Measurements from ENCODE around the gene MIER2. TPM values are rescaled to one million over a fixed set of nuclear protein-coding genes. Genes with fewer than 3 reads are reported as not detected.

MIER2 gene
- total and polyA plus RNA-seq, 7 donors: 6.6 to 31.9 (median 12.3) TPM

- Histone ChIP-seq H3K27me3 (peaks cover 3 to 38% (median 13%) of the 10 kb centered on the region in 3 donors), H3K4me1 (no peaks in the 10 kb centered on the region), H3K27ac (no peak overlapping the region), H3K4me3 (no peak overlapping the region), H3K36me3 (no peaks in the 10 kb centered on the region), H3K9me3 (no peaks in the 10 kb centered on the region)
- intact Hi-C loops (cut with DNase I): no loop called here
- TF ChIP-seq POLR2AphosphoS5 (IDR thresholded peaks at IDR 0.05): no peak
- no peak for DNase-seq
- WGBS, 2 donors: 62 to 76% methylated on average over 13 of the region's 13 CpGs
These were observed 62.1 kb downstream of the MIER2 start for GRCh38 chr19:282501-282900.

GRCh38 chr19:281992-282391, 62.6 kb downstream of the MIER2 start:
- H3K36me3 ChIP-seq: no peaks in the 10 kb centered on the region

GRCh38 chr19:281156-281853, 63.3 kb downstream of the MIER2 start:
- H3K4me3 ChIP-seq: no peak overlapping the region
- no peaks in the 10 kb centered on the region for H3K36me3 ChIP-seq
- peaks cover 4 to 48% (median 18%) of the 10 kb centered on the region in 3 donors for H3K27me3 ChIP-seq
- no peak for DNase-seq
- TF ChIP-seq EP300 (IDR thresholded peaks at IDR 0.05): no peak
- no peak for TF ChIP-seq POLR2A (IDR thresholded peaks at IDR 0.05)
- TF ChIP-seq POLR2AphosphoS5 (IDR thresholded peaks at IDR 0.05): no peak
- no peak for TF ChIP-seq CTCF (IDR thresholded peaks at IDR 0.05)
- no peaks in the 10 kb centered on the region for H3K9me3 ChIP-seq
- H3K4me1 ChIP-seq: no peaks in the 10 kb centered on the region
- H3K27ac ChIP-seq: no peak overlapping the region
- intact Hi-C loops (cut with DNase I): no loop called here
- WGBS, 2 donors: 86 to 89% methylated on average over 16 of the region's 16 CpGs

More at GRCh38 chr19:281992-282391, 62.6 kb downstream of the MIER2 start:
- H3K27ac ChIP-seq: no peak overlapping the region
- intact Hi-C loops (cut with DNase I): no loop called here
- no peak for DNase-seq
- H3K9me3 ChIP-seq: no peaks in the 10 kb centered on the region
- peaks cover 4 to 43% (median 18%) of the 10 kb centered on the region in 3 donors for H3K27me3 ChIP-seq
- no peak overlapping the region for H3K4me3 ChIP-seq
- 32 to 62% methylated on average over 10 of the region's 10 CpGs for WGBS, 2 donors
- no peaks in the 10 kb centered on the region for H3K4me1 ChIP-seq
- no peak for TF ChIP-seq CTCF (IDR thresholded peaks at IDR 0.05)
- TF ChIP-seq POLR2A (IDR thresholded peaks at IDR 0.05): no peak
- TF ChIP-seq EP300 (IDR thresholded peaks at IDR 0.05): no peak
- no peak for TF ChIP-seq POLR2AphosphoS5 (IDR thresholded peaks at IDR 0.05)

- Histone ChIP-seq H3K4me3 (no peak overlapping the region), H3K9me3 (no peaks in the 10 kb centered on the region), H3K4me1 (no peaks in the 10 kb centered on the region), H3K36me3 (no peaks in the 10 kb centered on the region), H3K27ac (no peak overlapping the region), H3K27me3 (peaks cover 4 to 48% (median 18%) of the 10 kb centered on the region in 3 donors)
- WGBS, 2 donors: 75 to 76% methylated on average over 12 of the region's 12 CpGs
- no peak for DNase-seq
- TF ChIP-seq CTCF (IDR thresholded peaks at IDR 0.05) (no peak), POLR2AphosphoS5 (IDR thresholded peaks at IDR 0.05) (no peak), EP300 (IDR thresholded peaks at IDR 0.05) (no peak), POLR2A (IDR thresholded peaks at IDR 0.05) (no peak)
- intact Hi-C loops (cut with DNase I): no loop called here
These were observed 64.0 kb downstream of the MIER2 start for GRCh38 chr19:280541-281009.

GRCh38 chr19:279656-280055, 64.9 kb downstream of the MIER2 start:
- H3K4me1 ChIP-seq: no peaks in the 10 kb centered on the region
- peaks cover 4 to 48% (median 18%) of the 10 kb centered on the region in 3 donors for H3K27me3 ChIP-seq
- no peak for DNase-seq
- TF ChIP-seq POLR2AphosphoS5 (IDR thresholded peaks at IDR 0.05) (no peak), EP300 (IDR thresholded peaks at IDR 0.05) (no peak)
- H3K36me3 ChIP-seq: no peaks in the 10 kb centered on the region
- no peak overlapping the region for H3K27ac ChIP-seq
- H3K9me3 ChIP-seq: no peaks in the 10 kb centered on the region
- H3K4me3 ChIP-seq: no peak overlapping the region
- 84 to 86% methylated on average over 10 of the region's 10 CpGs for WGBS, 2 donors
- intact Hi-C loops (cut with DNase I): no loop called here

Data from sigmoid colon (tissue), 7 donors.